ENCODE data around the gene CCNL1.

GRCh38 chr3:157135671-157136396, 24.1 kb downstream of the CCNL1 start:
- TF ChIP-seq, protein P1, sequence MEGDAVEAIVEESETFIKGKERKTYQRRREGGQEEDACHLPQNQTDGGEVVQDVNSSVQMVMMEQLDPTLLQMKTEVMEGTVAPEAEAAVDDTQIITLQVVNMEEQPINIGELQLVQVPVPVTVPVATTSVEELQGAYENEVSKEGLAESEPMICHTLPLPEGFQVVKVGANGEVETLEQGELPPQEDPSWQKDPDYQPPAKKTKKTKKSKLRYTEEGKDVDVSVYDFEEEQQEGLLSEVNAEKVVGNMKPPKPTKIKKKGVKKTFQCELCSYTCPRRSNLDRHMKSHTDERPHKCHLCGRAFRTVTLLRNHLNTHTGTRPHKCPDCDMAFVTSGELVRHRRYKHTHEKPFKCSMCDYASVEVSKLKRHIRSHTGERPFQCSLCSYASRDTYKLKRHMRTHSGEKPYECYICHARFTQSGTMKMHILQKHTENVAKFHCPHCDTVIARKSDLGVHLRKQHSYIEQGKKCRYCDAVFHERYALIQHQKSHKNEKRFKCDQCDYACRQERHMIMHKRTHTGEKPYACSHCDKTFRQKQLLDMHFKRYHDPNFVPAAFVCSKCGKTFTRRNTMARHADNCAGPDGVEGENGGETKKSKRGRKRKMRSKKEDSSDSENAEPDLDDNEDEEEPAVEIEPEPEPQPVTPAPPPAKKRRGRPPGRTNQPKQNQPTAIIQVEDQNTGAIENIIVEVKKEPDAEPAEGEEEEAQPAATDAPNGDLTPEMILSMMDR (IDR thresholded peaks at IDR 0.05; ENCODE audit: control extremely low read depth in 1 of 3, insufficient read depth in 1 of 3, low read depth in 1 of 3, low read length in 3 of 3): no peak
- no peak for TF ChIP-seq JUND (IDR thresholded peaks at IDR 0.05; ENCODE audit: low read length)
